Stimulated activated CD4-positive, alpha-beta T cell treated with anti-CD3 and anti-CD28 coated beads, Interleukin-2, amount 100 ng/mL, for 24 hours (primary cell): ENCODE measurements around the gene CELA2A.
A peak's percentile ranks its signal among the peaks of the same experiment; 100 is the strongest.
"Not testable (repeated sequence)": the region's sequence is repeated elsewhere in the genome, so short reads cannot be mapped to it uniquely, and the experiment has no call there.

ENCODE experiments used
- DNase-seq, 2 donors: peaks; one replicate each; pipeline ENCODE4 v3.0.0-alpha.2; 2020

Gene CELA2A

DNA sequence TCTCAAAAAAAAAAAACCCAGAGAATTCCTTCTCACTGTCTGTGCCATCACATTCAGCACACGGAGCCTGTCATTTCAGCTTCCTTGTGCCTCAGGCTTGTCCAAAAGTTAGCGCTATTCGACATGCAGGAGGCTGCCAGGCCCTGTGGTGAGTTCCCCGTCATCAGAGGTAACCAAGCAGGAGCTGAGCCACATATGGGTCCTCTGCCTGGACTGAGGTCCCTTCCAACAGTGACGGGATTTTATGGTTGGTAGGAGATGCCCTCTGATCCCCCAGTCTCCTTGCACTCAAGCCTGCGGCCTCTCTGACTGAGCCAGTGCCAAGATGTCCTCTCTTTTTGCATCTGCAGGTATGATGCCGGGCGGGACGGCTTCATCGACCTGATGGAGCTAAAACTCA lies 31.0 kb upstream of the CELA2A start:
- no peak for DNase-seq

DNA sequence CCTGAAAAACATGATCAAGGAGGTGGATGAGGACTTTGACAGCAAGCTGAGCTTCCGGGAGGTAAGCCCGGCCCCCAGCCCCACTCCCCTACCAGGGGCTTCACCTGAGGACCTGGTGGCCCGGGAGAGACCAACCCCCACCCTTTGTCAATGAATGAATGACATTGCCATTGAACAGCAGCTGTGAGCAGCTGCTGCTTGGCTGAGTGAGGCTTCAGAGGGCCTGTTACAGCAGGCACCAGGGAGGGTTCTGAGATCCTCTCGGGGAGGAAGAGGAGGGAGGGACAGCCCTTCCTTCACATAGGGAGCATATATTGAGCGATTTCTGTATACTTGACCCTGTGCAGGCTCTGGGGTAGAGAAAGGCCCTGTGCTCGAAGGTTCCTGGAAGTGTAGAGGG lies 30.6 kb upstream of the CELA2A start:
- no peak for DNase-seq

DNA sequence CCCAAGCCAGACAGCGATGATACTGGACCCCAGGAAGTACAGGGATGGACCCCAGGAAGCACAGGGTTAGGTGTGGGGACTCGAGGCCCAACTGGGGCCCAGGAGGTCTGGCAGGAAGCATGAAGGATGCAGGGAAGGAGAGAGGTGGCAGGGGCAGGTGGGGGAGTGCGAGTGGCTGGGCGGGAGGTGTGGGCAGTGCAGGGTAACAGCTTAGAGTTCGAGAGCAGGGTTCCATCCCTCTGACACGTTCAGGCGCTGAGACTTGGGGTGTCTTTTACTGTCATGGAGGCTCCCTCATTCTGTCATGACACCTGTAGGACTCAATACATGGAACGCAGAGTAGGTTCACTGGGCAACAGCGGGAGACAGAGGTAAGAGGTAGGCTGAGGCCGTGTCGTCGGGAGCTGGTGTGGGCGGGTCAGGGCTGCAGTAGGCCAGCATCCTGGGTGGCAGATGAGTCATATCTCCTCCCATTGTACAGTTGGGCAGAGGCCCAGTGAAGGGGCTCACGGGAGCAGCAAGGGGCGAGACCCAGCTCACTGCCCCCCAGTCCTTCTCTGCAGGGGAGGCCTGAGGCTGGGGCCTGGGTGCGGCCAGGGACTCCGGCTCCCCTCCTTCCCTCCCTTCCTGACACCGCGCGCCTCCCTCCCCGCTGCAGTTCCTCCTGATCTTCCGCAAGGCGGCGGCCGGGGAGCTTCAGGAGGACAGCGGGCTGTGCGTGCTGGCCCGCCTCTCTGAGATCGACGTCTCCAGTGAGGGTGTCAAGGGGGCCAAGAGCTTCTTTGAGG lies 29.8 kb upstream of the CELA2A start:
- DNase-seq: no peak

DNA sequence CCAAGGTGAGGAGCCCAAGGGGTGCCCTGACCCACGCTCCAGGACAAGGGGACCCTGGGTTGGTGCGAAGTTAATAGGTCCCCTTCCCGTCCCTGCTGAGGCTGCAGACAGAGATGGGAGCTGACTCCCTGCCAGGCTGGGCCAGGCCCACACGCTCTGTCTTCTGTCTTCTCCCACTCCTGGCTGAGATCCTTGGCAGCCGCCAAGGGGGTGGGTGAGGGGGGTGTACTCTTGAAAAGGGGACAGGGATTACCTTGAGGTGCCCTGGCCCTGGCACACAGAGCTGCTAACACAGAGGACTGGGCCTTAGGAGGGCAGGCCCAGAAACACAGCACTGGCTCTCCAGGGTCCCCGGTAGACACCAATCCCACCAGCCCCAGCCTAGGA lies 29.3 kb upstream of the CELA2A start:
- no peak for DNase-seq

DNA sequence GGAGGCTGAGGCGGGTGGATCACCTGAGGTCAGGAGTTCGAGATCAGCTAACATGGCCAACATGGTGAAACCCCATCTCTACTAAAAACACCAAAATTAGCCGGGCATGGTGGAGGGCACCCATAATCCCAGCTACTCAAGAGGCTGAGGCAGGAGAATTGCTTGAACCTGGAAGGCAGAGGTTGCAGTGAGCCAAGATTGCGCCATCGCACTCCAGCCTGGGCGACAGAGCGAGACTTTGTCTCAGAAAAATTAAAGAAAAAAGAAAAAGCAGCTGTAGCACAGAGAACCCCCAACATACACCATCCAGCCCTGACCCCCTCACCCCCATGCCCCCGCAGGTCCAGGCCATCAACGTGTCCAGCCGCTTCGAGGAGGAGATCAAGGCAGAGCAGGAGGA lies 28.3 kb upstream of the CELA2A start:
- DNase-seq: not testable (repeated sequence)

DNA sequence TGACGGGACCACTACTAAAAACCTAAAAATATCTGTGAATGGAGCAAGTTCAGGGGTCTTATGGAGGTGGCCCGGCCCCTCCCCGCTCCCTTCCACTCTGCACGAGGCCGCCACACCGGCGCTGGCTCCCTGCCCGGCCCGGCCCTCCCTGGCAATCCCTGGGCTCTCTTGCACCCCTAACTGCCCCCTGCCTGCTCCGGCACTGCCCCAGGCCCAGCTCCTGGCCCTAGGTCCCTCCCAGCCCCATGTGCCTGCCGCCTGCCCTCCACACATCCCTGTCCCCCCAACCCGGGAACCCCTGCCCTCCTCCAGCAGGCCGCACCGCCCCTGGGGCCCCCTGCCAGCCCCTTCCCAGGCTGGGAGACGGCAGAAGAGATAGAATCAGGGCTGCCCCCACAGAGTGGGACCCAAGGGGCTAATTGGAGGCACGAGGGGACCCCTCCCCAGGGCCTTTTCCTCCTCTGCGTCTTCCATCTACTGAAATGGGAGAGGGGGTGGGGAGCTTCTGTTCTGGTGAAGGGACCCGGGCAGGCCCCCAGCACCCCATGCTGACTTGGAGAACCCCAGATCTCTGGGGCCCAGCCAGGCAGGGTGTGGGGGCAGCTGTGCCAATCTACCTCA lies 27.6 kb upstream of the CELA2A start:
- DNase-seq: no peak

DNA sequence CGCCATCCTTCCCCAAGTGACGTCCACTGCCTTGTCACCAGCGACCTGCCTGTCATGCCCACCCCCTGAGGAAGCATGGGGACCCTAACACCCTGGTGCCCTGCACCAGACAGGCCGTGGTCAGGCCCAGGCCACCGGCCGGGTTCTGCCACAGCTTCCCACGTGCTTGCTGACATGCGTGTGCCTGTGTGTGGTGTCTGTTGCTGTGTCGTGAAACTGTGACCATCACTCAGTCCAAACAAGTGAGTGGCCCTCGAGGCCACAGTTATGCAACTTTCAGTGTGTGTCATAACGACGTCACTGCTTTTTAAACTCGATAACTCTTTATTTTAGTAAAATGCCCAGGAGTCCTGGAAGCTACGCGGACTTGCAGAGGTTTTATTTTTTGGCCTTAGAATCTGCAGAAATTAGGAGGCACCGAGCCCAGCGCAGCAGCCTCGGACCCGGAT lies 26.8 kb upstream of the CELA2A start:
- DNase-seq: no peak

DNA sequence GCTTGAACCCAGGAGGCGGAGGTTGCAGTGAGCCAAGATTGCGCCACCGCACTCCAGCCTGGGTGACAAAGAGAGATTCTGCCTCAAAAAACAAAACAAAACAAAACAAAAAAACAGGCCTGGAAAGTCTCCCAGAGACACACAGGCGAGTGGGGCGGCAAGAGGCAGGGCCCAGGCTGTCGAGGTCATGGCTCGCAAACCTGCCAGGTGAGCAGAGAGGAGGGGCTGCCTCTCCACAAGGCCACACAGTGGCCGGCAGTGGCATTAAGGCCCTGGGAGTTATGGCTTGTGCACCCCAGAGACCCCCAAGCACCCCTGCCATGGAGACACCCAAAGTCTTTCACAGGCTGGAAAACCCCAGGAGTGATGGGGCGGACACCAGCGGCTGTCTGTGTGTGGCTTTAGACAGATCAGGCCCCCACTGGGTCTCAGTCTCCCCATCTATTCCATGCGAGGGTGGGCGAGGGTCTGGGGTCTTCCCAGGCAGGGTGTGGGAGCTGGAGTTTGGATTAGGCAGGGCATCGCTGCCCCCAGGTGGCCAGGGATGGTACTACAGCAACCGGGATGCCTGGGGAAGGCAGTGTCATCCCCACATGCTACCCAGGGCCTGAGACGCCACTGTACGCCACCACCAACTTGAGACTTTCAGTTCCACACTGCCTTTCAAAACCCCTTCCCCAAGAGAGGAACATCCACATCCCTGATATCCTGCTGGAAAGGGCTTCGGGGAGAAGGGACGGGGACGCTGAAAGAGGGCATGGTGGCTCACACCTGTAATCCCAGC lies 25.6 kb upstream of the CELA2A start:
- peak; percentile 82 to 87 for DNase-seq

DNA sequence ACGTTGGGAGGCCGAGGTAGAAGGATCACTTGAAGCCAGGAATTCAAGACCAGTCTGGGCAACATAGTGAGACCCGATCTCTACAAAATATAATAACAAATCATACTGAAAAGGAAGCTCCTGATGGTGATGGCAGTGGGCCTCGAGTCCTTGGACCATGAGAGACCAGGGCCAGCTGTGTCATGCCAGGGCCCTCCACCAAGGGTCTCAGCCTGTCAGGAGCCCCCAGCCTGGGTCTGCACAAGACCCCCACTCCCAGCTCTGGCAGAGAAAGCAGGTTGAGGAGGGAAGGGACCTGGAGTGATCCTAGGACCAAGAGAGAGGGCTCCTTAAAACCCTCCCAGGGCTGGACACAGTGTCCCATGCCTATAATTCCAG lies 25.0 kb upstream of the CELA2A start:
- DNase-seq: no peak

DNA sequence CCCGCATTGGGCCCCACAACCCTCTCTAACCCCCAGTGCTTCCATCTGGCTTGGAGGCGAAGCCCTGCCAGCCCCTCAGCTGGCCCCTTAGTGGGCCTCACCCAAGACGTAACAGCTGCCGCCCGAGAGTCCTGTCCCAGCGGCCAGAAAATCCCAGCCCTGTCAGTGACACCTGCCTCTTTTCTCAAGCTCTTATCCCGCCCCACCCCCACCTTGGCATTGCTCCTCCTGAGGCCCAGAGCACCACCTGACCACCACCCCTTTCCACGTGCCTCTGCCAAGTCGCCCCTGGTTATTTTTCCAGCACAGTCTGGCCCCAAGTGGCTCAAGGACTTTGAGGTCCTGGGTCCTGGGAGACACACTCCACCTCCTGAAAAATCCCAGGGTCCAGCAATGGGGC lies 24.2 kb upstream of the CELA2A start:
- no peak for DNase-seq

DNA sequence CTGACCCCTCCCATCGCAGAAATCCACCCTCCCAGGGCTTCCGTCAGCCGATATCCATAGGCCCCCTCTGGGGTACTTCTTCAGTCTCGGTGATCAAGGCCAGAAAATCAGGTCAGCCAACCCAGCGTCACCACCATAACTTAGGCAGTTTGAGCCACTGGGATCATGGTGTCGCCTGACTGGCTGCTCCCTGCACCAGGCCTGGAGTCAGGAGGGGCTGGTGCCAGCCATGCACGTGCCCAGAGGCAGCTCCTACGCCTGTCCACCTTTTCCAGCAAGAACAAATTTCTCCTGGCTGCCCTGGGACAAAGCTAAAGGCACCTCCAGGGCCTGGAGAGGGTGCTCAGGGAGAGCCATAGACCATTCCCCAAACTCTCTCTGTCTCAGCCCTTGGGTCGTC lies 23.1 kb upstream of the CELA2A start:
- no peak for DNase-seq

DNA sequence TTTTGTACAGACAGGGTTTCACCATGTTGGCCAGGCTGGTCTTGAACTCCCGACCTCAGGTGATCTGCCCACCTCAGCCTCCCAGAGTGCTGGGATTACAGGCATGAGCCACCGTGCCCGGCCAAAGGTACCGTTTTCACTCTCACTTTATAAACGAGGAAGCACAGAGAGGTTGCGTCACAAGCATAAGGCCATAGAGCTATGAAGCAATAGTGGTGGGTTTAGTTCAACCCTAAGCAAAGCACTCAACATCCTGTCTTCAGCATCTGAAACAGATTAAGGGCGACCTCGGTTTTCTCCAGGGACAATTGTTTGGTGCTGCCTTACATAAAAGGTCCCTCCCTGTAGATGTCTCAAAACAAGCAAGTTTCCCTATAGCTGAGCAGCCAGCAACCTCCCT lies 21.8 kb upstream of the CELA2A start:
- not testable (repeated sequence) for DNase-seq

DNA sequence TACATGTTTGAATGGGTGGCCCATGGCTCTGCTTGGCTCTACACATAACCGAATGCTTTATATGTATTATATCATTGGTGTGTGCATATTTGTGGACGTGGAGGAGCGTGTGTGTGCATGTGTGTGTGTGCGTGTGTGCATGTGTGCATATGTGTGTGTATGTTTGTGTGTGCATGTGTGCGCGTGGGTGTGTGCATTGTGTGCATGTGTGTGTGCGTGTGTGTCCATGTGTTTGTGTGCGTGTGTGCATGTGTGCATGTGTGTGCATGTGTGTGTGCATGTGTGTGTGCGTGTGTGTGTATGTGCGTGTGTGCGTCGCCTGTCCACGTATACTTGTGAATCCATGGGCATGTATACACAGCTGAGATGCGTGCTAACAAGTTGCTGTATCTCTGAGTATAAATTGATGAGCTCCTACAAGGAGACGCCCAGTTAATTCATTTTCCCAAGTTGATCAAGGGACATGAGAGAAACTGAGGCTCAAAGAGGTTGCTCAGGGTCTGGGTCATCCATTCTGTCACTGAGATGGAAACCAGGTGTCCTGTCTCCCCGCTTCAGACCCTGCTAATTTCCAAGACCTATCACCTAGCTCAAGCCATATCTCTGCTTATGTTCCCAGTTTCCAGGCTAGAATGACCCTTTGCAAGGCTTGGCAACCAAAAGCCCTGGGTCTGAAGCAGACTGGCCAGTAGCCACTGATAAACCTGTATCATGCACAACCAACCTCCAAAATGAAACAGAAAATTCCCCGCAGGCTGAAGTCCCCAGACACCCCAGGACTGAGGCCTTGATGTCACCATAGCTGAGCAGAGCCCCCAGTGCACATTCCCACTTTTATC lies 21.1 kb upstream of the CELA2A start:
- DNase-seq: no peak

DNA sequence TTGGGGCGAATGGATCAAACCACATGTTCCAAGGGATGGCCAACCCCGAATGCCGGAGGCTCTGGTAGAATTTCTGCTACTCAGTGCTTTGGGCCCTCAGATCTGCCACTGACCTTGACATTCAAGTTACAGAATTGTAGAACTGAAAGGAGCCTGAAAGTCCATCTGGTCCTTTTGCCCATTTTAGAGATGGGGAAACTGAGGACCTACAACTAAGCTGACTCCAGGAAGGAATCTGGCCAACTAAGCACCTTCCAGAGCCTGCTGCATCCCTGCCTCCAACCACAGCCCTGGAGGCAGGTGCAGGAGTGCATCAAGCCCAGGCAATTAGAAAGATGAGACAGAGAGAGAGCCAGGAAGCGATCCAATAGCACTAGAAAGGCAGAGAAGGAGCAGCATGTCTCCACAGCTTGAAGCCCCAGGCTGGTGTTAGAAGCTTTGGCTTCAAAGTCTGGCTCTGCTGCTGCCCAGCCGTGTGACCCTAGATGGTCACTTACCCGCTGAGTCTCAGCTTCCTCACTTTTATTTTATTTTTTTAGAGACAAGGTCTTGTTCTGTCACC lies 19.6 kb upstream of the CELA2A start:
- DNase-seq: no peak

DNA sequence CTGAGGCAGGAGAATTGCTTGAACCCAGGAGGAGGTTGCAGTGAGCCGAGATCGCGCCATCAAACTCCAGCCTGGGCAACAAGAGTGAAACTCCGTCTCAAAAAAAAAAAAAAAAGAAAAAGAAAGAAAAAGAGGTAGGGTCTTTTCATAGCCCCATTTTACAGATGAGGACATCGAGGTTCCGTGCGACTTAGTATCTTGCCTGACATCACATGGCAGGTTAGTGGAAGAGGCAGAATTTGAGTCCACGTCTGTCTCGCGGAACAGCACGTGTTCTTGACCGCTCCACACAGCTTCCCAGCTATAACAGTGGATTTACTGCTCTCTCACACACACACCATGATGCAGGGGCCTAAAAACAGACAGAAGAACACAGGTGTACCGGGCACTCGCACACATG lies 17.2 kb upstream of the CELA2A start:
- DNase-seq: no peak

DNA sequence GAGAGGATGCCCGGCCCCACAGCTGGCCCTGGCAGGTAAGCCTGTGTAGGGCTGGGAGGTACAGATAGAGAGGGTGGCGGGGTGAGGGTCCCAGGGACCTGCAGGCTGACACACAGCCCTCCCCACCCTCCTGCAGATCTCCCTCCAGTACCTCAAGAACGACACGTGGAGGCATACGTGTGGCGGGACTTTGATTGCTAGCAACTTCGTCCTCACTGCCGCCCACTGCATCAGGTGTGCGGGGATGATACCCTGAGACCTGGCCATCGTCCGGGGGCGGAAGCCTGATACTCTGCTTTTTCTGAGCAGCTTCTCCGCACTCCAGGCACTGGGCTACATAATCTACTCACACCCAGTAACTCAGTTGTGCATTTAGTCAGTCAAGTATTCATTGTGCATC lies 16.2 kb upstream of the CELA2A start:
- no peak for DNase-seq

DNA sequence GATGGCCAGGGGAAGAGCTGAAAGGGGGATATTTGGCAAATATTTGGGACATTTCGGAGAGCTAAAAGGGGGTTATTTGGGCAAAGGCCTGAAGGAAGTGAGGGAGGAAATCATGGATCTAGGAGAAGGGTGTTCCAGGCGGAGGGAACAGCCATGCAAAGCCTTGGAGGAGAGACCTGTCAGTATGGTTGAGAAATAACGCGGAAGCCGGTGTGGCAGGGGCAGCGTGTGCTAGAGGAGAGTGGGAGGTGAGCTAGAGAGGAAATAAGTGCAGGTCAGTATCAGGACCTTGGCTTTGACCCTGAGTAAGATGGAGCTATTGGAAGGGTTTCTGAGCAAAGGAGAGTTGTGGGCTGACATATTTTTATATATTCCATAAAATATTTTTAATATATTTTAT lies 15.3 kb upstream of the CELA2A start:
- no peak for DNase-seq

DNA sequence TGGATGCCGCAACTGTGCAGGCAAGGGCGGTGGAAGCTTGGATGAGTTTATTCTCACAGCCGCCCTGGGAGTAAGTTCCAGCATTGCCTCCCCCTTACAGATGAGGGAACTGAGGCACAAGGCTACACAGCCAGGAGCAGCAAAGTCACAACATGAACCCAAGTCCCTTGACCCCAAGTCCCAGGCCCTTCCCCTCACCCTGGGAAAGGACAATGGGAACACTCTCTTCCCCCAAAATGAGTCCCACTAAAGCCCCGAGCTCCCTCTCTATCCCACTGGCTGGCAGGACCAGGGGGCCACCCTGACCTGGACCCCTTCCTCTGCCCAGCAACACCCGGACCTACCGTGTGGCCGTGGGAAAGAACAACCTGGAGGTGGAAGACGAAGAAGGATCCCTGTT lies 14.4 kb upstream of the CELA2A start:
- no peak for DNase-seq

DNA sequence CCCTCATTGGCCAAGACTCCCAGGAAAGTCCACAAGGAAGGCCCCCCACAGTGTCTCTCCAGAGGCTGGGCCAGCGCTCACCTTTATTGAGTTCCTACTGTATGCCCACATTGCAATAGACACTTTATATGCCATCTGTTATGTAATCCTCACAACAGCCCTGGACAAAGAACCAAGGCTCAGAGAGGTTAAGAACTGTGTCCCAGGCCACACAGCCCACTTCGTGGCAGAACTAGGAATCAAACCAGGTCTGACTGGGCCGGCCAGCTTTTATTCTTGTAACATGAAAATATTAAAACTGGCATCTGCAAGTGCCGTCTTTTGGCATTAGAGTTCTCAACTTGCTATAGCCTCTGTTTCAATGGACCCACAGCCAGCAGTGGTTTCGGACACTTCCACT lies 13.8 kb upstream of the CELA2A start:
- no peak for DNase-seq

DNA sequence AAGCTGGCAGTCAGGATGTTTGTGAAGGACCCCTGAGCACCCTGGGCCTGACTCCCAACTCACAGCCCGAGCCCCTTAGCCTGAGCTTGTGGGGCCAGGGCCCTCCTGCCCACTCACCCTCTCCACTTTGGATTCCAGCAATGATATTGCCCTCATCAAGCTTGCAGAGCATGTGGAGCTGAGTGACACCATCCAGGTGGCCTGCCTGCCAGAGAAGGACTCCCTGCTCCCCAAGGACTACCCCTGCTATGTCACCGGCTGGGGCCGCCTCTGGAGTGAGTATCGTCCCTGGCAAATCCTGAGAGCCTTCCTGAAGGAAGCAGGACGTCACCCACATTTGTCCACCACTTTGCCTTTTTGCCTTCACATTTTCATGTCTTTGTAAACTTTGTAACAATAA lies 13.3 kb upstream of the CELA2A start:
- DNase-seq: no peak

DNA sequence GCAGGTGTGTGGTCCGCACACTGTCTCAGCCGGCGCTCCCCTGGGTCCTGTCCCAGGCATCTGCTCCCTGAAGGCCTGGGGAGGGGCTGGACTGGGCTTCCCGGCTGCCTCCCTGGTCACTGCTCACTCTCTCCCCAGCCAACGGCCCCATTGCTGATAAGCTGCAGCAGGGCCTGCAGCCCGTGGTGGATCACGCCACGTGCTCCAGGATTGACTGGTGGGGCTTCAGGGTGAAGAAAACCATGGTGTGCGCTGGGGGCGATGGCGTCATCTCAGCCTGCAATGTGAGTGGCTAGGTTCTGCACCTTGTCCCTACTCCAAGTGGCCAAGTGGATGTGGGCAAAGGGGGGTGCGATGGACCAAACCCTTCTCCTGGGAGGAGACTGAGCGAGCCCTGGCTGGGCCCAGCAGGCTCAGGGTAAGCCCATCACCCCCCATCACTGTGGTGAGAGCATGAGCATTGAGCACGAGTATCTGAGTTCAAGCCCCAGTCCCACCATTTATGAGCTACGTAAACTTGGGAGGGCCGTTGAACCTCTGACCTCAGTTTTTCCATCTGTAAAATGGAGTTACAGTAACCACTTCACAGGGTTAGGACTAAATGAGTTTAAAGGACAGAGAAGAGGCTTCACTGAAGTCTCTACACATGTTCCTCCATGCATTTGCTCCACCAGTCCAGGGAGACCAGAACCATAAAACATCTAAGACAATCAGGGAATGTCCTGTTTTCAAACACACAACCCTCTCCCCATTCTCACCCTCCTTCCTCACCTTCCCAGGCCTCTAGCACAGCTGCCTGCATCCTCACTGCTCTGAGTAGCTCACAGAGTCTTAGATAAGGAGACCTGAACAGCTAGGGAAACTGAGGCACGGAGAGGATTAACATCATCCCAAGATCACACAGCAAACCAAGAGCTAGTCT lies 11.8 kb upstream of the CELA2A start:
- no peak for DNase-seq
